B cell (primary cell): Measurements from ENCODE around the gene KHK.

Source experiments
- EZH2 ChIP-seq: IDR thresholded peaks from 2 replicates; pipeline ENCODE4 v1.6.1; 2012; ENCODE audit warnings: borderline replicate concordance, low read depth, mild to moderate bottlenecking, moderate library complexity, low read length; ENCODE audit not compliant: insufficient read depth, poor library complexity, severe bottlenecking
- TF ChIP-seq, protein P1 (sequence below): fragments of 200-600 bp; IDR thresholded peaks from one replicate; pipeline ENCODE4 v1.8.0; 2022; ENCODE audit warnings: antibody characterized with exemption, mild to moderate bottlenecking

DNA sequence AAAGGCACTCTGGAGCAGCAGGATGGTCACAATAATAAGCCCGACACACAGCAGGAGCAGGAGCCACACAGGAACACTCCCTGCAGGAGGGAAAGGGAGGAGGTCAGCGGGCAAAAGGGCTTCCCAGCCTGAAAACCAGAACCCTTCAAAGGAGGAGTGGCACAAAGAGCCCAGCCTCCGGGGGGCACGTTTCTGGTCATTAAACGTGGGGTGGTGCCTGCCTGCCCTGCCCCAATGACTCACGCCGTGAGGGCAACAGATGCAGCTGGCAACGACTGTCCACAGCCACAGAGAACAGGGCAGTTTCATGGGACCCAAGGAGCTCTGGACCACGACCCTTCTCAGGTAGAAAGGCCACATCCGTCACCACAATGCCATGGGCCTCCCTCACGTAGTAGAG, 44.9 kb downstream of the KHK start:
- TF ChIP-seq, protein P1, sequence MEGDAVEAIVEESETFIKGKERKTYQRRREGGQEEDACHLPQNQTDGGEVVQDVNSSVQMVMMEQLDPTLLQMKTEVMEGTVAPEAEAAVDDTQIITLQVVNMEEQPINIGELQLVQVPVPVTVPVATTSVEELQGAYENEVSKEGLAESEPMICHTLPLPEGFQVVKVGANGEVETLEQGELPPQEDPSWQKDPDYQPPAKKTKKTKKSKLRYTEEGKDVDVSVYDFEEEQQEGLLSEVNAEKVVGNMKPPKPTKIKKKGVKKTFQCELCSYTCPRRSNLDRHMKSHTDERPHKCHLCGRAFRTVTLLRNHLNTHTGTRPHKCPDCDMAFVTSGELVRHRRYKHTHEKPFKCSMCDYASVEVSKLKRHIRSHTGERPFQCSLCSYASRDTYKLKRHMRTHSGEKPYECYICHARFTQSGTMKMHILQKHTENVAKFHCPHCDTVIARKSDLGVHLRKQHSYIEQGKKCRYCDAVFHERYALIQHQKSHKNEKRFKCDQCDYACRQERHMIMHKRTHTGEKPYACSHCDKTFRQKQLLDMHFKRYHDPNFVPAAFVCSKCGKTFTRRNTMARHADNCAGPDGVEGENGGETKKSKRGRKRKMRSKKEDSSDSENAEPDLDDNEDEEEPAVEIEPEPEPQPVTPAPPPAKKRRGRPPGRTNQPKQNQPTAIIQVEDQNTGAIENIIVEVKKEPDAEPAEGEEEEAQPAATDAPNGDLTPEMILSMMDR = no peak
- TF ChIP-seq EZH2 = no peak
